Peyer's patch (tissue), 4 donors: ENCODE results near the gene CAPN9.

Source experiments
- CTCF ChIP-seq, 6 experiments: fragments of 450-650 bp in 4 of 6; fragments of 200-600 bp in 2 of 6; sonication (generic) in 1 of 6; IDR thresholded peaks; one replicate each; pipeline ENCODE4 v1.5.1; 2017 to 2019; ENCODE audit warnings: antibody characterized with exemption in 6 of 6, mild to moderate bottlenecking in 3 of 6, moderate library complexity in 1 of 6
- POLR2A ChIP-seq, 2 donors: fragments of 450-650 bp; IDR thresholded peaks; one replicate each; pipeline ENCODE4 v1.5.1; 2017; ENCODE audit warnings: antibody characterized with exemption in 2 of 2, mild to moderate bottlenecking in 2 of 2, moderate library complexity in 2 of 2

- TF ChIP-seq CTCF (IDR thresholded peaks at IDR 0.05): no peak
- no peak for TF ChIP-seq POLR2A (IDR thresholded peaks at IDR 0.05)
Measured at GRCh38 chr1:230747127-230747730, at the start of gene CAPN9.
